IMR-90 (cell line): ENCODE data around the gene SCN4A. TPM values are rescaled to one million over a fixed set of nuclear protein-coding genes. Genes with fewer than 3 reads are reported as not detected.
A peak's percentile ranks its signal among the peaks of the same experiment; 100 is the strongest.

Source experiments
- ATAC-seq: fragments of 200-7000 bp; cut with Tn5 transposase; 2 replicates; pipeline ENCODE4 v1.9.1; 2020; ENCODE audit warnings: low read depth, mild to moderate bottlenecking, moderate library complexity
- BruUV-seq: library from RNA; stranded (reverse); fragments of 400-500 nt; replicated peaks from 2 replicates; lab custom pipeline; 2021; lab: Mats Ljungman, UMichigan
- CTCF ChIA-PET: fragments of 300-600 bp; formaldehyde crosslinking; extraction: SDS; loops from one replicate; lab custom pipeline; 2021; ENCODE audit warnings: antibody characterized with exemption; lab: Yijun Ruan, JAX
- POLR2A ChIA-PET: fragments of 300-600 bp; sonication (Branson Sonifier 250); formaldehyde crosslinking; loops from one replicate; lab custom pipeline; 2022; ENCODE audit warnings: antibody characterized with exemption; ENCODE audit not compliant: unreplicated experiment; lab: Charles Lee
- DNase-seq: peaks from one replicate; pipeline ENCODE4 v3.0.0; 2013
- H2AFZ ChIP-seq: replicated peaks from 2 replicates; pipeline ENCODE3; 2013; ENCODE audit warnings: low read length, mild to moderate bottlenecking; ENCODE audit not compliant: poor library complexity
- H2AK5ac ChIP-seq: 2 replicates; pipeline ENCODE4 v1.6.1; 2013; ENCODE audit warnings: low read depth, low read length, inconsistent platforms
- H2AK9ac ChIP-seq: replicated peaks from 2 replicates; pipeline ENCODE3; 2013; ENCODE audit warnings: mild to moderate bottlenecking, low read depth, low read length, moderate library complexity; ENCODE audit not compliant: poor library complexity
- H2BK120ac ChIP-seq: 2 replicates; pipeline ENCODE4 v1.6.1; 2013; ENCODE audit warnings: low read depth, low read length, inconsistent platforms
- H2BK15ac ChIP-seq: 3 replicates; pipeline ENCODE4 v1.6.1; 2013; ENCODE audit warnings: low read depth, low read length, inconsistent platforms
- H2BK20ac ChIP-seq: 2 replicates; pipeline ENCODE4 v1.6.1; 2013; ENCODE audit warnings: low read depth, mild to moderate bottlenecking, inconsistent platforms, low read length, moderate library complexity
- H2BK5ac ChIP-seq: 2 replicates; pipeline ENCODE4 v1.6.1; 2013; ENCODE audit warnings: mild to moderate bottlenecking, low read depth, low read length, inconsistent platforms; ENCODE audit not compliant: poor library complexity, severe bottlenecking
- H3K14ac ChIP-seq: replicated peaks from 2 replicates; pipeline ENCODE4 v1.6.1; 2013; ENCODE audit warnings: low read depth, low read length, inconsistent platforms
- H3K18ac ChIP-seq: 2 replicates; pipeline ENCODE4 v1.6.1; 2013; ENCODE audit warnings: low read depth, low read length, control low read depth
- H3K23ac ChIP-seq: 2 replicates; pipeline ENCODE4 v1.6.1; 2013; ENCODE audit warnings: low read depth, low read length, inconsistent platforms
- H3K27ac ChIP-seq: 2 replicates; pipeline ENCODE4 v1.5.1; 2013; ENCODE audit warnings: mild to moderate bottlenecking, control low read depth, low read length; ENCODE audit not compliant: insufficient read depth
- H3K27me3 ChIP-seq: 2 replicates; pipeline ENCODE4 v1.6.1; 2013; ENCODE audit warnings: low read length; ENCODE audit not compliant: control insufficient read depth, insufficient read depth
- H3K36me3 ChIP-seq: 2 replicates; pipeline ENCODE4 v1.6.1; 2013; ENCODE audit warnings: low read length, mixed read lengths; ENCODE audit not compliant: control insufficient read depth, insufficient read depth
- H3K4ac ChIP-seq: 2 replicates; pipeline ENCODE4 v1.6.1; 2013; ENCODE audit warnings: low read depth, low read length, inconsistent platforms
- H3K4me1 ChIP-seq: 2 replicates; pipeline ENCODE4 v1.6.1; 2013; ENCODE audit warnings: low read length, mixed read lengths; ENCODE audit not compliant: control insufficient read depth, insufficient read depth
- H3K4me2 ChIP-seq: 2 replicates; pipeline ENCODE4 v1.6.1; 2013; ENCODE audit warnings: low read depth, mild to moderate bottlenecking, control low read depth, low read length, moderate library complexity
- H3K4me3 ChIP-seq: 2 replicates; pipeline ENCODE4 v1.5.1; 2013; ENCODE audit warnings: low read depth, mild to moderate bottlenecking, control low read depth, low read length, moderate library complexity; ENCODE audit not compliant: insufficient read depth
- H3K56ac ChIP-seq: 2 replicates; pipeline ENCODE4 v1.6.1; 2013; ENCODE audit warnings: low read length, inconsistent platforms; ENCODE audit not compliant: insufficient read depth; ENCODE audit errors: extremely low read depth
- H3K79me1 ChIP-seq, 2 experiments: 2 replicates each; pipeline ENCODE4 v1.6.1; 2013; ENCODE audit warnings: low read length in 2 of 2, inconsistent platforms in 1 of 2, low read depth in 1 of 2
- H3K9ac ChIP-seq: 2 replicates; pipeline ENCODE4 v1.6.1; 2013; ENCODE audit warnings: low read depth, low read length, control low read depth
- H3K9me1 ChIP-seq: 2 replicates; pipeline ENCODE4 v1.6.1; 2013; ENCODE audit warnings: low read length, inconsistent platforms; ENCODE audit not compliant: insufficient read depth
- H3K9me3 ChIP-seq: 2 replicates; pipeline ENCODE4 v1.6.1; 2013; ENCODE audit warnings: low read length; ENCODE audit not compliant: control insufficient read depth, insufficient read depth
- H4K20me1 ChIP-seq: 2 replicates; pipeline ENCODE4 v1.6.1; 2013; ENCODE audit warnings: low read length, inconsistent platforms; ENCODE audit not compliant: insufficient read depth
- H4K5ac ChIP-seq: 2 replicates; pipeline ENCODE4 v1.6.1; 2013; ENCODE audit warnings: mild to moderate bottlenecking, low read depth, low read length, control low read depth
- H4K8ac ChIP-seq, 2 experiments: 2 replicates each; pipeline ENCODE4 v1.6.1; 2013; ENCODE audit warnings: low read depth in 2 of 2, low read length in 2 of 2, control low read depth in 1 of 2, inconsistent platforms in 1 of 2
- H4K91ac ChIP-seq: 2 replicates; pipeline ENCODE4 v1.6.1; 2013; ENCODE audit warnings: low read depth, low read length, inconsistent platforms; ENCODE audit not compliant: insufficient read depth
- MAZ ChIP-seq: IDR thresholded peaks from 2 replicates; pipeline ENCODE4 v1.6.1; 2012; ENCODE audit warnings: low read depth, mild to moderate bottlenecking, low read length, improper control_type of control experiment, moderate library complexity, borderline replicate concordance
- POLR2A ChIP-seq: IDR thresholded peaks from 2 replicates; pipeline ENCODE4 v1.6.1; 2012; ENCODE audit warnings: mild to moderate bottlenecking, low read depth, low read length
- RAD21 ChIP-seq: IDR thresholded peaks from 2 replicates; pipeline ENCODE4 v1.6.1; 2012; ENCODE audit warnings: low read length, improper control_type of control experiment
- SMC3 ChIP-seq: fragments of 150-350 bp; IDR thresholded peaks from 2 replicates; pipeline ENCODE4 v1.6.1; 2016; ENCODE audit warnings: low read depth, mild to moderate bottlenecking, antibody characterized with exemption, low read length, moderate library complexity
- WGBS, 2 experiments: methylation state at CpG; one replicate each; pipeline versions ENCODE4 v1.1.5 to v1.1.7; 2013; ENCODE audit warnings: missing lambda C conversion rate in 2 of 2; ENCODE audit not compliant: insufficient read length in 1 of 2; ENCODE audit errors: extremely low coverage in 2 of 2; 5-methylcytosine and 5-hydroxymethylcytosine counted together
- dilution Hi-C: fragments of 300-500 bp; cut with HindIII; formaldehyde crosslinking; loops from one replicate; pipeline ENCODE4 v1.14.3; 2018; ENCODE audit warnings: low sequenced_read_pairs; ENCODE audit not compliant: unreplicated experiment
- in situ Hi-C: fragments of 300-500 bp; cut with MboI; formaldehyde crosslinking; loops from 3 replicates; pipeline ENCODE4 v1.14.3; 2019; ENCODE audit warnings: low sequenced_read_pairs, inconsistent platforms, mixed read lengths
- intact Hi-C: fragments of 100-400 bp; cut with micrococcal nuclease; formaldehyde crosslinking; loops from 2 replicates; pipeline ENCODE4 v1.10.0; 2022
- polyA plus RNA-seq, 3 experiments: library from polyadenylated mRNA; depleted of rRNA; stranded (reverse); fragments of >200 nt; gene quantifications; 2 replicates each; pipeline ENCODE4 v1.2.3, GENCODE V29; 2012; ENCODE audit warnings: low replicate concordance in 1 of 3
- total RNA-seq: library from RNA; depleted of rRNA; stranded (reverse); fragments of >200 nt; gene quantifications from 2 replicates; pipeline ENCODE4 v1.2.3, GENCODE V29; 2012
- TF ChIP-seq, protein P1 (sequence below): conservative IDR thresholded peaks from 2 replicates; pipeline ENCODE4 v1.5.1; 2012; ENCODE audit warnings: mild to moderate bottlenecking, low read depth, low read length, improper control_type of control experiment

The SCN4A gene
- total and polyA plus RNA-seq, 2 of the 4 experiments (the other 2 are of a cell fraction): not detected

DNA sequence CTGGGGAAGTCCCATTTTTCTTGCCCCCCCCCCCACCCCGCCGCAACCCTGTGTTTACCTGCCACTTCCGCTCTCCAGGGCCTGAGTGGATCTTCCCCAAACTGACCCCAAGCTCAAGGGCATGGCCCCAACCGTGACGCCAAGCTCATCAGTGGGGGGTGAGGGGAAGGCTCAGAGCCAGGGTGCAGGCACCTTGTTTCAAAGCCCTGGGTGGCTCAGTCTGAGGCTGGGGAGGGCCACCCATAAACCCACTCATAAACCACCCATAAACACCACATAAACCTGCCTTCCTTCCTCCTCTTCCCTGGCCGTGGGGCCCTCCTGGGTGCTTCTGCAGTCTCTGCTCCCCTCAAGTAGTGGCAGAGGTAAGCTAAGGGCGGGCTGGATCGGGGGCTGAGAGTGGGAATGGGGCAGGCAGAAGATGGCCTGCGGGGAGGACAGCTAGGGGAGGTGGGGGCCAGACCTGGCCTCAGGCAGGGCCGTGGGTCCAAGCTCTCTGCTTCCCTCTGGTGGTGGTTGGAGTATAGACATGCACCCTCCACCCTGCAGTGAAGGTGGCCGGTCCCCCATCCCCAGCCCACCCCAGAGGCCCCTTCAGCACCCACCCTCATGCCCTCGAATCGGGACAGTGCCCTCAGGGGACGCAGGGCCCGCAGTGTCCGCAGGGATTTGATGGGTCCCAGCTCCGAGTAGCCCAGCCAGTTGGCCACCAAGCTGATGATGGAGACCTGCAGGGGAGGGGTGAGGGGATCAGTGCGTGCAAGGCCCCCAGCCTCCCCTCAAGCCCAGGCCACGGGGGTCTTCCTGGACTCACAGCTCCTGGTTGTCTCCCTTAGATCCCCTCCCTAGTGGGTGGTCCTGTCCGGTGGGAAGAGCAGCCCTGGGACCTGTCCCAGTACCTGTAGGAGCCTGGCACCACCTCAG lies 26.0 kb downstream of the SCN4A start:
- TF ChIP-seq SMC3 (peak; percentile 43; the same call in 1 of the 2 replicates), MAZ (peak; percentile 50; the same call in 1 of the 2 replicates), POLR2A (no peak), RAD21 (peak; percentile 36; the same call in 1 of the 2 replicates)
- TF ChIP-seq, protein P1, sequence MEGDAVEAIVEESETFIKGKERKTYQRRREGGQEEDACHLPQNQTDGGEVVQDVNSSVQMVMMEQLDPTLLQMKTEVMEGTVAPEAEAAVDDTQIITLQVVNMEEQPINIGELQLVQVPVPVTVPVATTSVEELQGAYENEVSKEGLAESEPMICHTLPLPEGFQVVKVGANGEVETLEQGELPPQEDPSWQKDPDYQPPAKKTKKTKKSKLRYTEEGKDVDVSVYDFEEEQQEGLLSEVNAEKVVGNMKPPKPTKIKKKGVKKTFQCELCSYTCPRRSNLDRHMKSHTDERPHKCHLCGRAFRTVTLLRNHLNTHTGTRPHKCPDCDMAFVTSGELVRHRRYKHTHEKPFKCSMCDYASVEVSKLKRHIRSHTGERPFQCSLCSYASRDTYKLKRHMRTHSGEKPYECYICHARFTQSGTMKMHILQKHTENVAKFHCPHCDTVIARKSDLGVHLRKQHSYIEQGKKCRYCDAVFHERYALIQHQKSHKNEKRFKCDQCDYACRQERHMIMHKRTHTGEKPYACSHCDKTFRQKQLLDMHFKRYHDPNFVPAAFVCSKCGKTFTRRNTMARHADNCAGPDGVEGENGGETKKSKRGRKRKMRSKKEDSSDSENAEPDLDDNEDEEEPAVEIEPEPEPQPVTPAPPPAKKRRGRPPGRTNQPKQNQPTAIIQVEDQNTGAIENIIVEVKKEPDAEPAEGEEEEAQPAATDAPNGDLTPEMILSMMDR: peak; percentile 61
- Histone ChIP-seq H3K27ac (no peak overlapping the region), H4K5ac (no peak overlapping the region), H2AK5ac (no peak overlapping the region), H3K4me1 (no peaks in the 10 kb centered on the region), H3K79me1 (no peaks in the 10 kb centered on the region), H3K9me3 (no peaks in the 10 kb centered on the region), H2AFZ (peak overlapping the region; percentile 2), H3K4ac (no peak overlapping the region), H2BK15ac (no peak overlapping the region), H4K8ac (no peak overlapping the region), H3K23ac (no peak overlapping the region), H2AK9ac (no peak overlapping the region), H3K14ac (no peak overlapping the region), H3K36me3 (no peaks in the 10 kb centered on the region), H3K9ac (no peak overlapping the region), H3K9me1 (no peaks in the 10 kb centered on the region), H3K4me3 (no peak overlapping the region), H2BK20ac (no peak overlapping the region), H3K27me3 (peaks cover 19% of the 10 kb centered on the region), H3K56ac (no peak overlapping the region), H2BK120ac (no peak overlapping the region), H4K20me1 (no peaks in the 10 kb centered on the region), H3K18ac (no peak overlapping the region), H3K4me2 (no peak overlapping the region), H4K91ac (no peak overlapping the region), H2BK5ac (no peak overlapping the region)
- in situ Hi-C loops (no loop called here), intact Hi-C loops (loop anchor here (1.0 kb wide), 1 partner anchor 27 kb away; no protein-coding TSS in a partner anchor), dilution Hi-C loops (no loop called here)
- ChIA-PET CTCF (interaction anchor here (0.5 to 2.2 kb wide), 10 partner anchors 9 to 50 kb away, joined by 3 to 9 read pairs (median 3); partner anchors contain the start of gene GH1), POLR2A (no interaction called here)
- WGBS, 2 experiments: no CpG with 5 or more reads among the region's 20 CpGs
- peak; percentile 98 for ATAC-seq
- peak; percentile 13 for DNase-seq
- BruUV-seq: no TSS peak
